RWPE2 (cell line): ENCODE data around the gene PTPRN2.
"Not testable (repeated sequence)": the region's sequence is repeated elsewhere in the genome, so short reads cannot be mapped to it uniquely, and the experiment has no call there.

Source experiments
- ATAC-seq: fragments of 200-7000 bp; cut with Tn5 transposase; 3 replicates; pipeline ENCODE4 v1.9.1; 2021; ENCODE audit warnings: low read depth
- DNase-seq: peaks from one replicate; pipeline ENCODE4 v3.0.0-alpha.2; 2020; ENCODE audit warnings: low spot score
- H3K27ac ChIP-seq: fragments of 450-650 bp; 2 replicates; pipeline ENCODE4 v1.5.1; 2017; ENCODE audit warnings: mild to moderate bottlenecking; ENCODE audit not compliant: poor library complexity, severe bottlenecking
- H3K27me3 ChIP-seq: fragments of 250-450 bp; sonication (Bioruptor Pico); 2 replicates; pipeline ENCODE4 v1.5.1; 2021; ENCODE audit warnings: mild to moderate bottlenecking, moderate library complexity; ENCODE audit not compliant: insufficient read depth, poor library complexity, severe bottlenecking
- H3K36me3 ChIP-seq: fragments of 250-450 bp; sonication (Bioruptor Pico); 2 replicates; pipeline ENCODE4 v1.5.1; 2020; ENCODE audit warnings: low read depth, mild to moderate bottlenecking, moderate library complexity
- H3K4me1 ChIP-seq: fragments of 250-450 bp; sonication (Bioruptor Pico); 2 replicates; pipeline ENCODE4 v1.5.1; 2021; ENCODE audit warnings: mild to moderate bottlenecking, moderate library complexity; ENCODE audit not compliant: insufficient read depth, poor library complexity, severe bottlenecking
- H3K4me3 ChIP-seq: fragments of 250-450 bp; sonication (Bioruptor Pico); 2 replicates; pipeline ENCODE4 v1.5.1; 2021; ENCODE audit warnings: mild to moderate bottlenecking, moderate library complexity; ENCODE audit not compliant: severe bottlenecking
- H3K9me3 ChIP-seq: fragments of 250-450 bp; sonication (Bioruptor Pico); 2 replicates; pipeline ENCODE4 v1.5.1; 2021; ENCODE audit warnings: mild to moderate bottlenecking, moderate library complexity; ENCODE audit not compliant: severe bottlenecking
- CTCF ChIP-seq: fragments of 450-650 bp; IDR thresholded peaks from one replicate; pipeline ENCODE4 v1.5.1; 2017; ENCODE audit warnings: mild to moderate bottlenecking, moderate library complexity; ENCODE audit not compliant: poor library complexity, severe bottlenecking

The PTPRN2 gene

GRCh38 chr7:157734676-157735640 lies 852.7 kb downstream of the PTPRN2 start:
- DNase-seq (no peak), ATAC-seq (no peak)
- H3K9me3 ChIP-seq: no peaks in the 10 kb centered on the region
- no peak overlapping the region for H3K4me3 ChIP-seq
- TF ChIP-seq CTCF: no peak
- H3K36me3 ChIP-seq: no peaks in the 10 kb centered on the region
- no peak overlapping the region for H3K27ac ChIP-seq
- H3K4me1 ChIP-seq: no peaks in the 10 kb centered on the region
- no peaks in the 10 kb centered on the region for H3K27me3 ChIP-seq

- not testable (repeated sequence) for H3K27ac ChIP-seq, H3K27me3 ChIP-seq, H3K36me3 ChIP-seq, H3K4me3 ChIP-seq, DNase-seq, H3K9me3 ChIP-seq, ATAC-seq, H3K4me1 ChIP-seq
These were observed 853.7 kb downstream of the PTPRN2 start for GRCh38 chr7:157733760-157734395.

GRCh38 chr7:157731126-157731525 lies 856.5 kb downstream of the PTPRN2 start:
- H3K4me3 ChIP-seq: no peak overlapping the region
- H3K27ac ChIP-seq: no peak overlapping the region
- H3K36me3 ChIP-seq: no peaks in the 10 kb centered on the region
- H3K27me3 ChIP-seq: no peaks in the 10 kb centered on the region
- DNase-seq: no peak
- no peak for ATAC-seq
- H3K9me3 ChIP-seq: no peaks in the 10 kb centered on the region
- H3K4me1 ChIP-seq: no peaks in the 10 kb centered on the region
- TF ChIP-seq CTCF: no peak

GRCh38 chr7:157730614-157731013 lies 857.0 kb downstream of the PTPRN2 start:
- no peaks in the 10 kb centered on the region for H3K36me3 ChIP-seq
- H3K4me1 ChIP-seq: no peaks in the 10 kb centered on the region
- H3K27ac ChIP-seq: no peak overlapping the region
- no peaks in the 10 kb centered on the region for H3K9me3 ChIP-seq
- H3K4me3 ChIP-seq: no peak overlapping the region
- H3K27me3 ChIP-seq: no peaks in the 10 kb centered on the region
- DNase-seq (no peak), ATAC-seq (no peak)
- no peak for TF ChIP-seq CTCF

- no peak for ATAC-seq
- TF ChIP-seq CTCF: no peak
- Histone ChIP-seq H3K27ac (no peak overlapping the region), H3K4me1 (no peaks in the 10 kb centered on the region), H3K9me3 (no peaks in the 10 kb centered on the region), H3K27me3 (no peaks in the 10 kb centered on the region), H3K36me3 (no peaks in the 10 kb centered on the region), H3K4me3 (no peak overlapping the region)
- DNase-seq: no peak
These were observed 858.1 kb downstream of the PTPRN2 start for GRCh38 chr7:157729566-157729965.
